ENCODE data around the gene PLCB4.

Gene PLCB4

DNA sequence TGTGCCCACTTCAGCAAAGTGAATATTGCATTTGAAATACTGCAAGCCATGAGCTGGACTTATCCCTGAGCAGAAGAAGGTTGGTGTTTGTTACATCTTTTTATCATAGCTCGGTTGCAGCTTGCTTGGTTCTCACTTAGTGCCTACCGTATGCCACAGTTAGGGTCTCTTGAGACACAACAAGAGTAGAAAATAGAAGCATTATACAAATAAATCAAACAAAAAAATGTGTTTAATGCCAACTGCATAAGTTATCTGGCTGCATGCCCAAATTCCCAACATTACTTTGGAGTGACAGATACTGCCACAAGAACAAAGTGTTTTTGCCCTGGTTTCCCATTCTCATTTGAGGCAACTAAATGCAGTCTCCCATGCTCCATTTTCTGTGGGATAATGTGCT, 391.6 kb downstream of the PLCB4 start:
- no peak for DNase-seq

DNA sequence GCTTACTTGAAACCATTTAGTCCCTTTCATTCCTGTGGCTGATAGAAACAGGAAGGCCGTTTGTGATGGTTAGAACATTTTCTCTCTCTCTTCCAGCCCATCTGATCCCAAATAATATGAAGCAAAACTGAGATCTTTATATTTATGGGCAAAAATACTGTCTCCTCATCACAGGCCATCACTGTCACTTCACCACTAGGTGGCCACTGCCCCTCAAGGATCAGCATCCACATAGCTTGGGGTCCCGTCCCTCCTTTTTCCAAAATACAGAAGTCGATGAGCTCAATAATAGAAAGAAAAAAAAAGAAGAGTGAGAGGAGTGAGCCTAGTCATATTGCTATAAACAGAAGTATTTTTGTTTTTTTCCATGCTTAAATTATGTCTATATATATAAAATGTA, 399.1 kb downstream of the PLCB4 start:
- no peak for DNase-seq

DNA sequence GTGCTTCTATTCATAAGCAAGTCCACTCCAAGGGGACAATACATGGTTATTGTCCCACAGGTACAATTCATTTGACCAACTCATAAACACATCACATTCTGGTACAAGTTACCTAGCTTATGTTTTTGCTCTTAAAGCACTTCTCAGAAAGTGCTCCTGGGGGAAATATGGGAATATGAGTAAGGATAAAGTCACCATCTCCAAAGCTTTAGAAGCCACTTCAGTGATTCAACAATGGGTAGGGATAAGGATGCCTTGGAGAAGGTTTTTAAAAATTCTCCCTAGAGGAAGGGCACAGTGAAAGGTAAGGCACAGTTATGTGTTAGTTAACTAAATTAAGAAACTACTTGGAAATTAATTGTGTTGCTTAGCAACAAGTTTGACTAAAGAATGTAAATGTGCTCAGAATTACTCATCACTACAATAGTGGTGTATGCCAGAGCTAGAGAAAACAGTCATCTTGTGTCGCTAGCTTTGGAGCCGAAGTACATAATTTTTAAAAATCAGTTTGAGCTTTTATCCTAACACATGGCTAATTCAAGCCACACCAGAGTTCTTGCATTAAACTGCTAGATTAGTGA, 406.0 kb downstream of the PLCB4 start:
- DNase-seq = no peak

- no peak for DNase-seq
Measured at GRCh38 chr20:9475456-9475855, 406.6 kb downstream of the PLCB4 start.

DNA sequence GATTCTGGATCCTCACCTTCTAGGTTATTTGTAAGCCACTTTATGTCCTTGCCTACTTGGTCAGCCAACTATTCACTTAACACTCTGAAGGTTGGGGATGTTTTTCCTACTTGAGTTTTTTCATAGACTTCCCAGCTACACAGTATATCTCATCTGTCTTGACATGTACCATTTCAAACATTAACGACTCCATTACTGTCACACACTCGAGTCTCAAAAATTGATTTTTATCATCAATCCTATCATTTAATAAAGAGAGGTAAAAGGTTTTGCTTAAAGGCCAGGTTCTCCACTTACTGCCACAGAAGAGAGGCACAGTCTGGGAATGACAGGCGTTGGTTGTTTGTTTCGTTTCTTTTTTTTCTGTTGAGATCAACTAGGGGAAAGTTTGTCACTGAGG, 407.3 kb downstream of the PLCB4 start:
- no peak for DNase-seq

GRCh38 chr20:9476637-9477036, 407.8 kb downstream of the PLCB4 start:
- no peak for DNase-seq

GRCh38 chr20:9478771-9479170, 409.9 kb downstream of the PLCB4 start:
- DNase-seq = no peak

GRCh38 chr20:9480066-9480465, 411.2 kb downstream of the PLCB4 start:
- no peak for DNase-seq

DNA sequence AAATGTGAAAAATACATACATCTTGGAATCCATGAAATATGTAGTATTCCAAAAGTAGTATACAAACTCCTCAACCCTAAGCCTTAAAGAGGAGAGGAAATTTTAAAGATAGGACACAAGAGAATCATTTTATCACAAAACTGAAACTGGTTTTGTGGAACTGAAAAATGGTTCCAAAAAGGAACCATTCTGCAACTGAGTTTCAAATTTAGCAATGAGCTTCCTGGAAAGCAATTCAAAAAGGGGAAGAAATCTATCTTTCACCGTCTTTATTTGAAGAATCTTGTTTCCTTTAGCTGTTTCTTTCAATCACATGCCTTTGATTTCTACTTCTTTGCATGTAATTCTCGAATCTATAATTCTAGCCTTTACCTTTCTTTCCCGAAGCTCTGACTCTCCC, 413.3 kb downstream of the PLCB4 start:
- no peak for DNase-seq

GRCh38 chr20:9483131-9483530, 414.2 kb downstream of the PLCB4 start:
- no peak for DNase-seq

DNA sequence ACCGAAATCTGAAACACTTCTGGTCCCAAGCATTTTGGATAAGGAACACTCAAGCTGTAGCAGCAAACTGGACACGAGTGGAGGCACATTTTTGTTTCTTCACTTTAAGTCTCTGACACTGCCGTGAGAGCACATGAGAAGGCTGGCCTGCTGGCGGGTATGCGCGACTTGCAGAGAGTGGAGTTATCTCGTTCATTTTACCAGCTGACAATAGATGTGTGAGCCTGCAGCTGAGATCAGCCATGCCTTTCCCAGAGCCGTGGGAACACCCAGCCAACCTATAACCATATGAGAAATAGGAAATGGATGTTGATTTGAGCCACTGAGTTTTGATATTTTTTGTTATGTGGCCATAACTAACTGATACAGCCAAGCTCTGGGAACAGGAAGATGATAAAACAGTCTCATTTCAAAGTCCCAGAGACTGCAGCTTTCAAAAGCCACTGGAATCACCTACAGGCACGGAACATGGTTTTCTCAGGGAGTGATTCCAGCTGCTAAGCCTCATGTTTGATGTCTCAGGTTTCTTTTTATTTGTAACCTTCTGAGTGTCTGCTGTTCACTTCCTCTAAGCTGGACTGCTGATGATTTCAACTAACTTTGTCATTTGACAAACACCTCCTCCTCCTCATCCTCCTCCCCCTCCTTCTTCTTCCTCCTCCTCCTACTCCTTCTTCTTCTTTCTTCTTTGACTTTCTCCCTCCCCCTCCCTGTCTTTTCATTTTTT, 416.9 kb downstream of the PLCB4 start:
- DNase-seq = no peak

GRCh38 chr20:9487231-9487630, 418.3 kb downstream of the PLCB4 start:
- DNase-seq = no peak

DNA sequence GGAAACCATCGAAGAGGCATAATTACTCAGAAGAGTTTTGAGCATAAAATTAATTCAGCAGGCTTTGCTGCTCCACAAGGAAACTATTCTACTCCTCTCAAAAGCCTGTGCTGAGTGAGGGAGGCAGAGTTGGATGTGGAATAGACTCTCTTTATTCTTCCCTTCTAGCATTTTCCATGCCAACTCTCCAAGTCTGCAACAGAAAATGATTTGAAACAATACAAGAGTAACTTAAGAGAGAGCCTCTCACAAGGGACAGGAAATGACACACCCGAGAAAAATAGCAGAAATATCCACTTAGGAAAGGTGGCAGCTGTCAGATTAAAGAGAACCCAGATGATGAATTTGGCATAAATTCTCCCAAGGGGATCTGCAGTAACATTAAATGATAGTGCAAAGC, 419.2 kb downstream of the PLCB4 start:
- no peak for DNase-seq

- no peak for DNase-seq
Measured at GRCh38 chr20:9490161-9490560, 421.3 kb downstream of the PLCB4 start.

DNA sequence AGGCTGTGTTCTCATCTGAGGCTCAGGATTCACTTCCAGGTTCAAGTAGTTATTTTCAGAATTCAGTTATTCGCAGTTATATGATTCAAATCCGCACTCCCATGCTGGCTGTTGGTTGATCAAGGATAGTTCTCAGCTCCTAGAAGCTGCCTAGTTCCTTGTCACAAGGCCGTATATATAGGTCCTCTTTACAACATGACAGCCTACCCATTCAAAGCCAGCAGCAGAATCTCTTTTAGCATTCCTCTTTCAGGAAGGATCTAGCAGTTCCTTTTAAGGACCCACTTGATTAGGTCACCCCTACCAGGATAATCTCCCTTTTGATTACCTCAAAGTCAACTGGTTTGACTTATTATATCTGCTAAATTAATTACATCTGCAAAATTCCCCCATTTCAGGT, 421.7 kb downstream of the PLCB4 start:
- no peak for DNase-seq

DNA sequence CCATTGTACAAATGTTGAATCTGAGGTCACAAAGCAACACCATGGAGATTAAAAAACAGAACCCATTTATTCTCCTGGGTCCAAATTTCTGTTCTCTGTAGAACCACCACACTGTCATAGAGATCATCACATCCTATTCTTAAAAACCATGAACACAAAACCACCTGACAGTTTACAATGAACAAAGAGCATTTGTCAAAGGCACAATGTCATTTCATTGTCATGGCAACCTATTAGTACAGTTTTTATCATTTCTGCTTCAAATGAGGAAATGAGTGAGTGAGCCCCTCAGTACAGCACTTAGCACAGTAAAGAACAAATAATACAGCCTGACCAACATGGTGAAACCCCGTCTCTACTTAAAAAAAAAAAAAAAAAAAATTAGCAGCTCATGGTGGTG, 422.4 kb downstream of the PLCB4 start:
- no peak for DNase-seq

DNA sequence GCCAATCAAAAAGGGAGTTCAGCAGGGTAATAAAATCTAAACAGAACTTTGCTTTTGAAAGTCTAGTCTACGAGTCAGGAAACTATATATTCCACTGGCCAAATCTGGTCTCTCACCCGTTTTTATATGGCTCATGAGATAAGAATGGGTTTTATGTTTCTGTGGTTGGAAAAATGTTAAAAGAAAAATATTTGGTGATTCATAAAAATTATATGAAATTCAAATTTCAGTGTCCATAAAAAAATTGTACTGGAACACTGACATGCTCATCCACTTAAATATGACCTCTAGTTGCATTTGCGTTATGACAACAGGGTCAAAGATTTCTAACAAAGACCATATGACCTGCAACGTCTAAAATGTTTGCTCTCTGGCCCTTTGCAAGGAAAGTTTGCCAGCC, 423.2 kb downstream of the PLCB4 start:
- DNase-seq = no peak

- no peak for DNase-seq
Measured at GRCh38 chr20:9493803-9494202, 424.9 kb downstream of the PLCB4 start.

DNA sequence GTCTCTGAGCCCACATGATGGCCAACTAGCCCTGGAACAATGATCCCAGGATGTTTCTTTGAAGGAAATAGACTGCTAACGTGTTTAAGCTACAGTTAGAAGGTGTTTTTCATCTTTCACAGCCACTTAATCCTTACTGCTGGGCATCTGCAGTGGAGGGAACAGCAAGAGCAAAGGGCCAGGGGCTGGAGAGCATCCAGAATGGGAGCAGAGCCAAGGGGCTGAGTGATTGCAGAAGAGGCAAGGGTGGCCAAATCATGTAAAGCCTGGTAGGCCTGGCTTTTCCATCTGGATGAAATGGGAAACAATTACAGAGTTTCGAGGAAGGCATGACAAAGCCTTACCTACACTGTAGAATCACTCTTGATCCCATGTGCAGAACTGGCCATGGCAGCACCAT, 426.8 kb downstream of the PLCB4 start:
- no peak for DNase-seq

GRCh38 chr20:9496155-9496554, 427.3 kb downstream of the PLCB4 start:
- no peak for DNase-seq

DNA sequence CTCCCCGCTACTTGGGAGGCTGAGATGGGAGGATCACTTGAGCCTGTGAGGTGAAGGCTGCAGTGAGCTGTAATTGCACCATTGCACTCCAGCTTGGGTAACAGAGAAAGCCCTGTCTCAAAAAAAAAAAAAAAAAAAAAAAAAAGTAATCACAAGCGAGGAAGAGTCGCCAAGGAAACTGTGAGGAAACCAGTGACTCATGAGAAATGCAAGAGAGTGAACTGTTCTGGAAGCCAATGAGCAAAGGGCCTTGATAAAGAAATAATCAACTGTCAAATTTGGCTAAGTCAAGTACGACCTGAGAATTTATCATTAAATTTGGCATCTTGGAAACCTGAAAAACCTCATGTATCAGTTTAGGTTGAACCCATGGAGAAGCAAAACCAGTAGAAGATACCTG, 429.4 kb downstream of the PLCB4 start:
- no peak for DNase-seq

- DNase-seq = no peak
Measured at GRCh38 chr20:9499126-9499899, 430.4 kb downstream of the PLCB4 start.

- no peak for DNase-seq
Measured at GRCh38 chr20:9500121-9500520, 431.2 kb downstream of the PLCB4 start.

GRCh38 chr20:9501473-9501872, 432.6 kb downstream of the PLCB4 start:
- DNase-seq = no peak
